Liver (tissue), 9 donors: Measurements from ENCODE around the gene CIZ1. TPM values are rescaled to one million over a fixed set of nuclear protein-coding genes. Genes with fewer than 3 reads are reported as not detected.

Experiments used
- DNase-seq: peaks from one replicate; pipeline ENCODE4 v3.0.0-alpha.2; 2017; ENCODE audit warnings: low spot score
- H3K27ac ChIP-seq, 2 donors: one replicate each; pipeline ENCODE4 v1.7.0; 2013; ENCODE audit warnings: inconsistent platforms in 2 of 2, low read length in 2 of 2, control low read depth in 1 of 2, low read depth in 1 of 2, mild to moderate bottlenecking in 1 of 2
- H3K27me3 ChIP-seq, 4 donors: one replicate each; pipeline versions ENCODE4 v1.6.1 to v1.7.0; 2013; ENCODE audit warnings: low read length in 3 of 4, inconsistent platforms in 1 of 4, mild to moderate bottlenecking in 1 of 4, moderate library complexity in 1 of 4; ENCODE audit not compliant: control insufficient read depth in 4 of 4, insufficient read depth in 4 of 4
- H3K36me3 ChIP-seq, 4 donors: one replicate each; pipeline versions ENCODE4 v1.6.1 to v1.7.0; 2013; ENCODE audit warnings: low read length in 3 of 4, mild to moderate bottlenecking in 3 of 4, low read depth in 1 of 4, moderate library complexity in 1 of 4; ENCODE audit not compliant: control insufficient read depth in 4 of 4, insufficient read depth in 3 of 4
- H3K4me1 ChIP-seq, 4 donors: one replicate each; pipeline versions ENCODE4 v1.6.1 to v1.7.0; 2013; ENCODE audit warnings: low read length in 3 of 4, mild to moderate bottlenecking in 3 of 4, moderate library complexity in 1 of 4; ENCODE audit not compliant: control insufficient read depth in 4 of 4, insufficient read depth in 4 of 4
- H3K4me3 ChIP-seq, 3 donors: one replicate each; pipeline versions ENCODE4 v1.6.1 to v1.7.0; 2013; ENCODE audit warnings: low read length in 3 of 3, control low read depth in 1 of 3, low read depth in 1 of 3, mild to moderate bottlenecking in 1 of 3
- H3K9ac ChIP-seq, 2 donors: one replicate each; pipeline ENCODE4 v1.7.0; 2013; ENCODE audit warnings: low read length in 2 of 2, mild to moderate bottlenecking in 2 of 2, moderate library complexity in 2 of 2, control low read depth in 1 of 2, low read depth in 1 of 2
- H3K9me3 ChIP-seq, 4 donors: one replicate each; pipeline versions ENCODE4 v1.6.1 to v1.7.0; 2013; ENCODE audit warnings: low read length in 3 of 4; ENCODE audit not compliant: control insufficient read depth in 4 of 4
- ATF3 ChIP-seq: IDR thresholded peaks from 2 replicates; pipeline ENCODE4 v1.6.1; 2016; ENCODE audit warnings: antibody characterized with exemption
- CTCF ChIP-seq: fragments of 150-350 bp; IDR thresholded peaks from 2 replicates; pipeline ENCODE4 v1.5.1; 2017; ENCODE audit warnings: improper control_type of control experiment, low read depth, low read length; ENCODE audit not compliant: missing input control
- EGR1 ChIP-seq, 2 donors: IDR thresholded peaks; 2 replicates each; pipeline ENCODE4 v1.6.1; 2016 to 2018; ENCODE audit warnings: antibody characterized with exemption in 2 of 2, low read depth in 2 of 2
- FOXA1 ChIP-seq: IDR thresholded peaks from 2 replicates; pipeline ENCODE4 v1.6.1; 2016; ENCODE audit warnings: antibody characterized with exemption
- FOXA2 ChIP-seq: IDR thresholded peaks from 2 replicates; pipeline ENCODE4 v1.6.1; 2016; ENCODE audit warnings: antibody characterized with exemption
- GABPA ChIP-seq, 2 donors: IDR thresholded peaks in 1 of 2; conservative IDR thresholded peaks in 1 of 2; 2 replicates each; pipeline ENCODE4 v1.6.1; 2016; ENCODE audit warnings: antibody characterized with exemption in 2 of 2, mild to moderate bottlenecking in 1 of 2, moderate library complexity in 1 of 2
- HNF4A ChIP-seq, 2 donors: conservative IDR thresholded peaks; 2 replicates each; pipeline ENCODE4 v1.6.1; 2016; ENCODE audit warnings: antibody characterized with exemption in 2 of 2, mild to moderate bottlenecking in 2 of 2
- HNF4G ChIP-seq: IDR thresholded peaks from 2 replicates; pipeline ENCODE4 v1.6.1; 2016; ENCODE audit warnings: antibody characterized with exemption
- NR2F2 ChIP-seq: IDR thresholded peaks from 2 replicates; pipeline ENCODE4 v1.6.1; 2016; ENCODE audit warnings: antibody characterized with exemption
- RAD21 ChIP-seq, 2 donors: IDR thresholded peaks; 2 replicates each; pipeline ENCODE4 v1.6.1; 2016; ENCODE audit warnings: antibody characterized with exemption in 2 of 2, mild to moderate bottlenecking in 2 of 2
- REST ChIP-seq: IDR thresholded peaks from 2 replicates; pipeline ENCODE4 v1.6.1; 2016; ENCODE audit warnings: antibody characterized with exemption, mild to moderate bottlenecking
- RXRA ChIP-seq, 2 donors: IDR thresholded peaks; 2 replicates each; pipeline ENCODE4 v1.6.1; 2017 to 2018; ENCODE audit warnings: antibody characterized with exemption in 2 of 2, mild to moderate bottlenecking in 1 of 2
- SP1 ChIP-seq: IDR thresholded peaks from 2 replicates; pipeline ENCODE4 v1.6.1; 2018; ENCODE audit warnings: antibody characterized with exemption, mild to moderate bottlenecking
- TAF1 ChIP-seq: conservative IDR thresholded peaks from 2 replicates; pipeline ENCODE4 v1.6.1; 2016; ENCODE audit warnings: antibody characterized with exemption, mild to moderate bottlenecking
- YY1 ChIP-seq: IDR thresholded peaks from 2 replicates; pipeline ENCODE4 v1.6.1; 2016; ENCODE audit warnings: antibody characterized with exemption, mild to moderate bottlenecking
- ZBTB33 ChIP-seq: IDR thresholded peaks from 2 replicates; pipeline ENCODE4 v1.6.1; 2016; ENCODE audit warnings: antibody characterized with exemption
- WGBS: extraction: QIAGEN DNeasy Blood & Tissue Kit; methylation state at CpG from one replicate; pipeline ENCODE4 v1.1.7; 2013; 5-methylcytosine and 5-hydroxymethylcytosine counted together
- polyA plus RNA-seq, 2 donors: library from polyadenylated mRNA; stranded (reverse) in 1 of 2; unstranded in 1 of 2; fragments of 200-250 nt in 1 of 2; fragments of >200 nt in 1 of 2; fragmentation: Nextera tagmentation in 1 of 2; extraction: Ambion mirVana in 1 of 2; gene quantifications; one replicate each; pipeline versions ENCODE4 v1.2.1 to v1.2.3, GENCODE V29; 2013 to 2015
- total RNA-seq, 2 donors: library from RNA; depleted of rRNA; stranded (reverse); fragments of >200 nt; gene quantifications; one replicate each; pipeline ENCODE4 v1.2.3, GENCODE V29; 2014
- donor health status: healthy.
- donor health status: healthy.
- donor health status: healthy.
- donor health status: healthy.
- donor health status: healthy.

CIZ1 gene
- total and polyA plus RNA-seq, 4 donors, result 12.5 to 15.5 (median 13.7) TPM

DNA sequence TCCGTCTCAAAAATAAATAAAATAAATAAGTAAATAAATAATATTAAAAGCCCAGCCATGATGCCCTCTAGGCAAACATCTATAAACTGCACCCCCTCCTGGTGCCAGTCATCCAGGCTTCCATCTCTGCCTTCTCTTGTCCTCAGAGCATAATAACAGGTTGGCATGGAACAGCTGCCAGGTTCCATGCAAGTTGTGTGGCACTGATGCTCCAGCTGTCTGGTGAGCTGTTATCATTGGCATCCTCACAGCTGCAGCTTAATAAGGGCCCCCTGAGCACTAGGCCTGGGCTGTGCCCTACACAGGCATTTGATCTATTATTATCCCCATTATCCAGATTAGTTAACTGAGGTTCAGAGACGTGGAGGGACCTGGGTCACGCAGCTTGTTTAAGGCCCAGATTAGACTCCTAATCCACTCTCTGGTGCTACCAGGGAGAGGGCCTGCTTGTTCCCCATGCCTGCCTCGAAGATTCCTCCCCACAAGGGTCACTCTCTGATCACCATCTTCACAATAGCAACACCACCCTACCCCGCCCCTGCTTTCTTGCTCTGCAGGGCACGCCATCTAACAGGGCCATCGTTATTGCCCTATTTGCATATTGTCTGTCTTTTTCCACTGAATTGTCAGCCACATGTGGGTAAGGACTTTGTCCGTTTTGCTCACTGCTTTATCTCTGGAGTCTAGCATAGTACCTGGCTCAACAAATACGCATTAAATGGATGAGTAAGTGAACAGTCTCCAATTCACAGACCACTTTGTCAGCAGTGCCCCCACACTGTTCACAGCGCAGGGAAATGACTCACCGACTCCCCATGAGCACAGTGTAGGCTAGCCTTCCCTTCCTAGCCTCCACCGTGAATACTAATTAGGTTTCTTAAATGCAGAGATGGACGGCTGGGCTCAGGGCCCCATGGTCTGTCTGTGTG lies 10.3 kb upstream of the CIZ1 start:
- no peak for DNase-seq
- no peaks in the 10 kb centered on the region for H3K9me3 ChIP-seq
- no peaks in the 10 kb centered on the region for H3K27me3 ChIP-seq
- WGBS, result 90% methylated on average over 13 of the region's 13 CpGs
- peaks cover 3 to 28% (median 20%) of the 10 kb centered on the region in 4 donors for H3K4me1 ChIP-seq
- no peak overlapping the region for H3K27ac ChIP-seq
- TF ChIP-seq RXRA (IDR thresholded peaks at IDR 0.05) (no peak), CTCF (no peak), HNF4G (no peak), TAF1 (no peak), FOXA1 (no peak), ZBTB33 (no peak), RAD21 (IDR thresholded peaks at IDR 0.05) (no peak), ATF3 (no peak), NR2F2 (no peak), REST (no peak), SP1 (no peak), GABPA (IDR thresholded peaks at IDR 0.05 in 1 of 2, conservative IDR thresholded peaks at IDR 0.05 in 1 of 2) (no peak), YY1 (no peak), HNF4A (conservative IDR thresholded peaks at IDR 0.05) (no peak), EGR1 (IDR thresholded peaks at IDR 0.05; ENCODE audit: low read depth in 2 of 2) (no peak), FOXA2 (no peak)
- no peak overlapping the region for H3K4me3 ChIP-seq
- peaks cover 0 to 4% (median 0%) of the 10 kb centered on the region in 4 donors for H3K36me3 ChIP-seq
- no peak overlapping the region for H3K9ac ChIP-seq
